Measurements from ENCODE around the gene BRD1. TPM values are rescaled to one million over a fixed set of nuclear protein-coding genes. Genes with fewer than 3 reads are reported as not detected.

BRD1 gene
- total RNA-seq, 4 donors from 2014 or later, result 69.3 to 116 (median 81.1) TPM

- no peak for DNase-seq (ENCODE audit: low spot score in 2 of 2)
- Histone ChIP-seq H3K9me3 (peaks cover 11% of the 10 kb centered on the region), H3K36me3 (peaks cover 6% of the 10 kb centered on the region), H3K4me1 (no peaks in the 10 kb centered on the region), H3K4me3 (no peak overlapping the region), H3K27ac (no peak overlapping the region), H3K27me3 (no peaks in the 10 kb centered on the region)
- WGBS, result 93% methylated on average over 6 of the region's 7 CpGs
- TF ChIP-seq POLR2A (IDR thresholded peaks at IDR 0.05) (no peak), POLR2AphosphoS5 (IDR thresholded peaks at IDR 0.05) (no peak), EP300 (IDR thresholded peaks at IDR 0.05) (no peak)
- TF ChIP-seq, protein P1, sequence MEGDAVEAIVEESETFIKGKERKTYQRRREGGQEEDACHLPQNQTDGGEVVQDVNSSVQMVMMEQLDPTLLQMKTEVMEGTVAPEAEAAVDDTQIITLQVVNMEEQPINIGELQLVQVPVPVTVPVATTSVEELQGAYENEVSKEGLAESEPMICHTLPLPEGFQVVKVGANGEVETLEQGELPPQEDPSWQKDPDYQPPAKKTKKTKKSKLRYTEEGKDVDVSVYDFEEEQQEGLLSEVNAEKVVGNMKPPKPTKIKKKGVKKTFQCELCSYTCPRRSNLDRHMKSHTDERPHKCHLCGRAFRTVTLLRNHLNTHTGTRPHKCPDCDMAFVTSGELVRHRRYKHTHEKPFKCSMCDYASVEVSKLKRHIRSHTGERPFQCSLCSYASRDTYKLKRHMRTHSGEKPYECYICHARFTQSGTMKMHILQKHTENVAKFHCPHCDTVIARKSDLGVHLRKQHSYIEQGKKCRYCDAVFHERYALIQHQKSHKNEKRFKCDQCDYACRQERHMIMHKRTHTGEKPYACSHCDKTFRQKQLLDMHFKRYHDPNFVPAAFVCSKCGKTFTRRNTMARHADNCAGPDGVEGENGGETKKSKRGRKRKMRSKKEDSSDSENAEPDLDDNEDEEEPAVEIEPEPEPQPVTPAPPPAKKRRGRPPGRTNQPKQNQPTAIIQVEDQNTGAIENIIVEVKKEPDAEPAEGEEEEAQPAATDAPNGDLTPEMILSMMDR (IDR thresholded peaks at IDR 0.05), result no peak
These were observed 36.3 kb upstream of the BRD1 start for GRCh38 chr22:49863931-49864330.

DNA sequence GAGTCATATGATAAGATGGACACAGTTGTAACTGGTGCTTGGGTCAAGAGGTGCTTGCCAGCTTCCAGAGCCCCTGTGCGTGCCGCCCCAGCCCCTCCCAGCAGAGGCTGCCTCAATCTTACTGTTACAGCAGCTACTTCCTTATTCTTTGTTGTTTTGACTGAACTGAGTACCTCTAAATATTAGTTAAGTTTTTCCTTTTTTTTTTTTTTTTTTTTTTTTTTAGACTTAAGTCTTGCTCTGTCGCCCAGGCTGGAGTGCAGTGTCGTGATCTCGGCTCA lies 34.8 kb upstream of the BRD1 start:
- Histone ChIP-seq H3K4me1 (no peaks in the 10 kb centered on the region), H3K27me3 (no peaks in the 10 kb centered on the region), H3K9me3 (peaks cover 11% of the 10 kb centered on the region), H3K4me3 (no peak overlapping the region), H3K27ac (no peak overlapping the region), H3K36me3 (peaks cover 2% of the 10 kb centered on the region)
- 92% methylated on average over 5 of the region's 5 CpGs for WGBS
- DNase-seq (ENCODE audit: low spot score in 2 of 2), result no peak
- TF ChIP-seq POLR2AphosphoS5 (IDR thresholded peaks at IDR 0.05) (no peak), POLR2A (IDR thresholded peaks at IDR 0.05) (no peak), EP300 (IDR thresholded peaks at IDR 0.05) (no peak)
- TF ChIP-seq, protein P1 (IDR thresholded peaks at IDR 0.05), result no peak

DNA sequence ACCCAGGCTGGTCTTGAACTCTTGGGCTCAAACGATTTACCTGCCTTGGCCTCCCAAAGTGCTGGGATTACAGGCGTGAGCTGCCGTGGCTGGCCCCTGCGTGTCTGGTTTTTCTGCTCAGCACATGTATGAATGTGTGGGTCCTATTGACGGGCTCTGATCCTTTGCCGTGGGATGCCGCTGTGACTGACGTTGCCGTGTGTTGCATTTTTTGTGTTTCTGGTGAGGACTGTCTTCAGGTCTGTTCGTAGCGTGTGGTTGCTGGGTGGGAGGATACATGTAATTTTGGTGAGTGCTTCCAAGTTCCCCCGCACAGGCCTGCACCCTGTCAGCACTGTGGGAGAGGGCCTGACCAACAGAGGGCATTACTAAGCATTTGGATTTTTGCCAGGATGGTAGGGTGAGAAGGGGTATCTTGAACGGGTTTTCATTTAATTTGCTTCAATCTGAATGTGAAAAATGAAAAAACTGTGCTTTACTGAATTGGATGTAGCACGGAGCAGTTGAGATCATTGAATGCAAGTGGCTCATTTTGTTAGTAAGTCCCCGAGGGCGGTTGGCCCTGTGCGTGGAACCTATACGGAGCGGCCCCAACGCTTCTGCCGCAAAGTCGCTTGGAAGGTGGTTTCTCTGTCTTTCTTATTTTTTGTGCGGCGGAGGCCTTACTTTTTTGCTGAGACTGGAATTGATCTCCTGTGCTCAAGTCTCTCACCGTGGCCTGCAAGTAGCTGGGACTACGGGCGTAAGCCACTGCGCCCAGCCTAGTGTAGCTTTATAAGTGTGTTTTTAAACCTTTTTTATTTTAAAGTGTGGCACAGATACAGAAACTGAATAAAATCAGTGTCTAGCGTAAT lies 34.2 kb upstream of the BRD1 start:
- Histone ChIP-seq H3K4me3 (no peak overlapping the region), H3K36me3 (no peaks in the 10 kb centered on the region), H3K27me3 (no peaks in the 10 kb centered on the region), H3K27ac (no peak overlapping the region), H3K9me3 (peaks cover 6% of the 10 kb centered on the region), H3K4me1 (peaks cover 3% of the 10 kb centered on the region)
- no peak for DNase-seq (ENCODE audit: low spot score in 2 of 2)
- TF ChIP-seq POLR2AphosphoS5 (IDR thresholded peaks at IDR 0.05) (no peak), POLR2A (IDR thresholded peaks at IDR 0.05) (no peak), EP300 (IDR thresholded peaks at IDR 0.05) (no peak)
- TF ChIP-seq, protein P1 (IDR thresholded peaks at IDR 0.05), result no peak
- 93% methylated on average over 29 of the region's 29 CpGs for WGBS

DNA sequence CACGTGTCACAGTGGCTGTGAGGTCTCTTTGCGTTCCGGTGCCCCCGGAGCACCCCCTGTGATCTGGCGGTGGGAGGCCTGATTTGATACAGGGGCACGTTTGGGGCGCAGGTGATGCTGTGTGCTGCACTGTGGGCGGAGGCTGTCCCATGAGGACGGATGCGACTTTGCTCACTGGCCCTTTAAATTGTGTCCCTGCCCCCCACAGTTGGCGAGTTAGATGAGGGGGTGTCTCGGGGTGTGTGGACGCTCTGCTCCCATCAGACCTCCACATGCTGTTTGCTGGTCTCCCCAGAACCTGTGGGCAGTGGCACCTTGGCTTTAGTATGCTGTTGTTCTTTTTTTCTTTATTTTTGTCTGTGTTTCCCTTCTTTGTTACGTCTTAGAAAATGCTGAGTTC lies 31.2 kb upstream of the BRD1 start:
- Histone ChIP-seq H3K36me3 (no peaks in the 10 kb centered on the region), H3K27me3 (no peaks in the 10 kb centered on the region), H3K27ac (no peak overlapping the region), H3K4me1 (peaks cover 22% of the 10 kb centered on the region), H3K4me3 (no peak overlapping the region), H3K9me3 (no peaks in the 10 kb centered on the region)
- 90% methylated on average over 13 of the region's 14 CpGs for WGBS
- TF ChIP-seq, protein P1 (IDR thresholded peaks at IDR 0.05), result no peak
- TF ChIP-seq POLR2AphosphoS5 (IDR thresholded peaks at IDR 0.05) (no peak), EP300 (IDR thresholded peaks at IDR 0.05) (no peak), POLR2A (IDR thresholded peaks at IDR 0.05) (no peak)
- no peak for DNase-seq (ENCODE audit: low spot score in 2 of 2)

DNA sequence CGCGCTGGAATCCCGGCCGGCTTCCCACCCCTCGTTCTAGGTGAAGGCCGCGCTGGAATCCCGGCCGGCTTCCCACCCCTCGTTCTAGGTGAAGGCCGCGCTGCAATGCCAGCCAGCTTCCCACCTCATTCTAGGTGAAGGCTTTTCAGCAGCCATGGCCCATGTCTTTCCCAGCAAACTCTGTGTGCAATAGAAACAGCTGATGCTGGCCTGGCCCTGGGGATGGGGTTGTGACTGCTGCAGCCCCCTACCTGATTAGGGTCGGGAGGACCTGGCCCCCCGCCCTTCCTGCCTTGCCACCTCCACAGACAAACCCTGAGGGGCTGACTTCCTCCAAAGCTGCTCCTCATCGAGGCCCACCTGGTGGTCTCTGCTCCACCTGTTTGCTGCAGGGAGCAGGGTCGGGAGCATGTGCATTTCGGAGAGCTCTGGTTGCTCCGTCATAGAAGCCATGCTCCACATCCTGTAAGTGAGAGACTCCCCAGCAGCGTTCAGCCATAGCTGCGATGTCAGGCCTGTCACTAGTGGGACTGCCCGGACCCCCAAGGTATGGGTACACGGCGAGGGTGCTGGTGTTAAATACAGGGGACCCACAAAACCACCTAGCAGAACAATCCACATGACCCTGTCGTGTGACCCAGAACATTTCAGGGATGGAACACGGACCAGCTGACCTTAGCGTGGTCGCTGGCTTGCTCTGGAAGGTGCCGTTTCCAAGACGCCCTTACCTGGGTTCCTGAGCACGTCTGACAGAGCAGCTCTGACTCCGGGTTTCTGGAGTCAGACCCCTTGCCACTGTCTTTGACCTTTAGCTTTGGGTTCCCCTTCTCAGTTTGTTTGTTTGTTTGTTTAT lies 29.3 kb upstream of the BRD1 start:
- H3K4me3 ChIP-seq, result no peak overlapping the region
- no peak overlapping the region for H3K27ac ChIP-seq
- no peaks in the 10 kb centered on the region for H3K9me3 ChIP-seq
- WGBS, result 90% methylated on average over 22 of the region's 31 CpGs
- no peaks in the 10 kb centered on the region for H3K36me3 ChIP-seq
- TF ChIP-seq POLR2A (IDR thresholded peaks at IDR 0.05), result no peak
- TF ChIP-seq, protein P1 (IDR thresholded peaks at IDR 0.05), result no peak
- TF ChIP-seq EP300 (IDR thresholded peaks at IDR 0.05), result no peak
- H3K4me1 ChIP-seq, result peaks cover 27% of the 10 kb centered on the region
- DNase-seq (ENCODE audit: low spot score in 2 of 2), result no peak
- H3K27me3 ChIP-seq, result no peaks in the 10 kb centered on the region

Measured in suprapubic skin (tissue), 4 donors.